NAMALWA (cell line): Measurements from ENCODE around the gene ACBD4.
A peak's percentile ranks its signal among the peaks of the same experiment; 100 is the strongest.

Experiments
- DNase-seq: peaks from one replicate; pipeline ENCODE4 v3.0.0-alpha.2; 2015; ENCODE audit warnings: low spot score

ACBD4 gene

GRCh38 chr17:45104497-45104896, 31.0 kb upstream of the ACBD4 start:
- DNase-seq, result no peak

GRCh38 chr17:45104907-45105624, 30.4 kb upstream of the ACBD4 start:
- DNase-seq, result no peak

- DNase-seq, result no peak
These were observed 29.4 kb upstream of the ACBD4 start for GRCh38 chr17:45106096-45106495.

GRCh38 chr17:45106582-45106981, 28.9 kb upstream of the ACBD4 start:
- DNase-seq, result no peak

GRCh38 chr17:45107293-45108010, 28.0 kb upstream of the ACBD4 start:
- no peak for DNase-seq

- DNase-seq, result no peak
These were observed 27.4 kb upstream of the ACBD4 start for GRCh38 chr17:45108051-45108450.

- no peak for DNase-seq
These were observed 26.6 kb upstream of the ACBD4 start for GRCh38 chr17:45108595-45109521.

GRCh38 chr17:45110676-45111611, 24.5 kb upstream of the ACBD4 start:
- no peak for DNase-seq

- DNase-seq, result peak; percentile 61
These were observed 23.6 kb upstream of the ACBD4 start for GRCh38 chr17:45111850-45112249.

GRCh38 chr17:45112559-45113423, 22.7 kb upstream of the ACBD4 start:
- DNase-seq, result no peak

- no peak for DNase-seq
These were observed 22.1 kb upstream of the ACBD4 start for GRCh38 chr17:45113424-45113754.

- no peak for DNase-seq
These were observed 21.2 kb upstream of the ACBD4 start for GRCh38 chr17:45114117-45114932.

GRCh38 chr17:45115015-45115625, 20.4 kb upstream of the ACBD4 start:
- no peak for DNase-seq

GRCh38 chr17:45115871-45116270, 19.6 kb upstream of the ACBD4 start:
- no peak for DNase-seq

- DNase-seq, result no peak
These were observed 19.0 kb upstream of the ACBD4 start for GRCh38 chr17:45116434-45117016.

- no peak for DNase-seq
These were observed 18.2 kb upstream of the ACBD4 start for GRCh38 chr17:45117334-45117733.

- DNase-seq, result no peak
These were observed 17.4 kb upstream of the ACBD4 start for GRCh38 chr17:45117848-45118646.

GRCh38 chr17:45118691-45119090, 16.8 kb upstream of the ACBD4 start:
- DNase-seq, result no peak
